Muscle of leg (tissue), 11 donors: ENCODE results near the gene GNG3. TPM values are rescaled to one million over a fixed set of nuclear protein-coding genes. Genes with fewer than 3 reads are reported as not detected.
"Not testable (repeated sequence)": the region's sequence is repeated elsewhere in the genome, so short reads cannot be mapped to it uniquely, and the experiment has no call there.

Experiments used
- DNase-seq: peaks from one replicate; pipeline ENCODE4 v3.0.0; 2013
- H3K27ac ChIP-seq: one replicate; pipeline ENCODE4 v1.5.1; 2013; ENCODE audit warnings: mild to moderate bottlenecking, low read length, control low read depth
- H3K27me3 ChIP-seq: one replicate; pipeline ENCODE4 v1.6.1; 2013; ENCODE audit warnings: low read length; ENCODE audit not compliant: control insufficient read depth, insufficient read depth
- H3K36me3 ChIP-seq: one replicate; pipeline ENCODE4 v1.6.1; 2013; ENCODE audit warnings: low read length; ENCODE audit not compliant: control insufficient read depth, insufficient read depth
- H3K4me1 ChIP-seq: one replicate; pipeline ENCODE4 v1.6.1; 2013; ENCODE audit warnings: low read length; ENCODE audit not compliant: control insufficient read depth, insufficient read depth
- H3K4me3 ChIP-seq: one replicate; pipeline ENCODE4 v1.5.1; 2013; ENCODE audit warnings: low read length, control low read depth
- H3K9me3 ChIP-seq: replicated peaks from 2 replicates; pipeline ENCODE4 v1.6.1; 2013; ENCODE audit warnings: low read depth, low read length; ENCODE audit not compliant: control insufficient read depth
- WGBS: methylation state at CpG from one replicate; pipeline ENCODE4 v1.1.5; 2013; ENCODE audit warnings: missing lambda C conversion rate; ENCODE audit not compliant: insufficient coverage; 5-methylcytosine and 5-hydroxymethylcytosine counted together
- polyA plus RNA-seq, 8 donors: library from polyadenylated mRNA; unstranded; fragments of 120-200 nt; gene quantifications; one replicate each; pipeline versions ENCODE4 v1.2.1 to v1.2.3, GENCODE V29; 2013; ENCODE audit warnings: inconsistent platforms in 1 of 8, low replicate concordance in 1 of 8; ENCODE audit not compliant: insufficient read length in 8 of 8, insufficient read depth in 1 of 8
- total RNA-seq: library from RNA; stranded (reverse); fragments of 120-200 nt; gene quantifications from one replicate; pipeline ENCODE4 v1.2.4, GENCODE V29; 2013

The GNG3 gene
- total and polyA plus RNA-seq, 9 donors, result 0.28 to 1.5 (median 0.48) TPM; not detected in 1

DNA sequence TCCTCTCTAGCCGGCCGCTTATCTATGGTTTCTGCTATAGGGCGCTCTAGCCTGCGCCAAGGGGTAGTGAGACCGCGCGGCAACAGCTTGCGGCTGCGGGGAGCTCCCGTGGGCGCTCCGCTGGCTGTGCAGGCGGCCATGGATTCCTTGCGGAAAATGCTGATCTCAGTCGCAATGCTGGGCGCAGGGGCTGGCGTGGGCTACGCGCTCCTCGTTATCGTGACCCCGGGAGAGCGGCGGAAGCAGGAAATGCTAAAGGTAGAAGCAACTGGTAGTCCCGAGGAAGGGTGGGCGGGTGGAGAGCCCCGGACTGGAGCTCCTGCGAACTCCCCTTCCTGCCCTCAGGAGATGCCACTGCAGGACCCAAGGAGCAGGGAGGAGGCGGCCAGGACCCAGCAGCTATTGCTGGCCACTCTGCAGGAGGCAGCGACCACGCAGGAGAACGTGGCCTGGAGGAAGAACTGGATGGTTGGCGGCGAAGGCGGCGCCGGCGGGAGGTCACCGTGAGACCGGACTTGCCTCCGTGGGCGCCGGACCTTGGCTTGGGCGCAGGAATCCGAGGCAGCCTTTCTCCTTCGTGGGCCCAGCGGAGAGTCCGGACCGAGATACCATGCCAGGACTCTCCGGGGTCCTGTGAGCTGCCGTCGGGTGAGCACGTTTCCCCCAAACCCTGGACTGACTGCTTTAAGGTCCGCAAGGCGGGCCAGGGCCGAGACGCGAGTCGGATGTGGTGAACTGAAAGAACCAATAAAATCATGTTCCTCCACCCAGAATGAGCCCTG lies 35.7 kb upstream of the GNG3 start, which contains the start of the genes LBHD1 and UQCC3:
Gene LBHD1, minus strand, starts transcription at position 660 of the 782 bp plus-strand sequence. CDS start 2,236 bp downstream, outside the sequence.
Gene UQCC3, plus strand, starts transcription at position 66 of the 782 bp plus-strand sequence. Its CDS starts 73 bp downstream, at position 139.
- peak within 1 kb of the TSS; percentile 96 for H3K27ac ChIP-seq
- under 1% methylated on average over 50 of the region's 59 CpGs for WGBS
- no peaks in the 10 kb centered on the region for H3K27me3 ChIP-seq
- peak; percentile 94 for DNase-seq
- H3K4me1 ChIP-seq, result peaks cover 29% of the 10 kb centered on the region
- peak within 1 kb of the TSS; percentile 77 for H3K4me3 ChIP-seq
- no peaks in the 10 kb centered on the region for H3K9me3 ChIP-seq
- peaks cover 30% of the 10 kb centered on the region for H3K36me3 ChIP-seq

DNA sequence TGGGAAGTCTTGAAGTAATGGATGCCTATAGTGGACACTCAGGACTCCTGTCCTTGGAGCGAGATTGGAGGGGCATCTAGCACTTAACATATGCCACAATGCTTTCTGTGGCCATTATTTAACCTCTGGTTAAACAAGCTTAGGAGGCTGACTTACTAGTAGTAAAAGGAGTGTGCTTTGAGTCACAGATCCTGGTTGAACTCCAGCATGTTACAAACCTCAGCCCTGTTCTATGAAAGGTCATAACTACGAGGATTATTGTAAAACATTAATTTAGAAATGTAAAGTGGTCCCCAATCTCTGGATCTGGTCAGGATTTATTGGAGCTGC lies 34.3 kb upstream of the GNG3 start:
- peaks cover 30% of the 10 kb centered on the region for H3K4me1 ChIP-seq
- no CpG with 5 or more reads among the region's 2 CpGs for WGBS
- DNase-seq, result no peak
- no peaks in the 10 kb centered on the region for H3K27me3 ChIP-seq
- H3K9me3 ChIP-seq, result no peaks in the 10 kb centered on the region
- H3K4me3 ChIP-seq, result no peak overlapping the region
- peaks cover 32% of the 10 kb centered on the region for H3K36me3 ChIP-seq
- H3K27ac ChIP-seq, result no peak overlapping the region

DNA sequence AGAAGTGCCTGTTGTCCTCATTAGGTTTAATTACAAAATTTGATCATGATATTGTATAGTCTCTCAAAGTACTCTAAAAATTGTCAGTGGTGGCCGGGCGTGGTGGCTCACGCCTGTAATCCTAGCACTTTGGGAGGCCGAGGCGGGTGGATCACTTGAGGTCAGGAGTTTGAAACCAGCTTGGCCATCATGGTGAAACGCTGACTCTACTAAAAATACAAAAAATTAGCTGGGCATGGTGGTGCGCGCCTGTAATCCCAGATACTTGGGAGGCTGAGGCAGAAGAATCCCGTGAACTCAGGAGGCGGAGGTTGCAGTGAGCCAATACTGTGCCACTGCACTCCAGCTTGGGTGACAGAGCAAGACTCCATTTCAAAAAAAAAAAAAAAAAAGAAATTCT lies 32.1 kb upstream of the GNG3 start:
- not testable (repeated sequence) for H3K27me3 ChIP-seq, H3K4me3 ChIP-seq, H3K27ac ChIP-seq, DNase-seq, H3K9me3 ChIP-seq
- Histone ChIP-seq H3K4me1 (peaks cover 27% of the 10 kb centered on the region), H3K36me3 (peaks cover 32% of the 10 kb centered on the region)
- WGBS, result 87% methylated on average over 3 of the region's 10 CpGs

DNA sequence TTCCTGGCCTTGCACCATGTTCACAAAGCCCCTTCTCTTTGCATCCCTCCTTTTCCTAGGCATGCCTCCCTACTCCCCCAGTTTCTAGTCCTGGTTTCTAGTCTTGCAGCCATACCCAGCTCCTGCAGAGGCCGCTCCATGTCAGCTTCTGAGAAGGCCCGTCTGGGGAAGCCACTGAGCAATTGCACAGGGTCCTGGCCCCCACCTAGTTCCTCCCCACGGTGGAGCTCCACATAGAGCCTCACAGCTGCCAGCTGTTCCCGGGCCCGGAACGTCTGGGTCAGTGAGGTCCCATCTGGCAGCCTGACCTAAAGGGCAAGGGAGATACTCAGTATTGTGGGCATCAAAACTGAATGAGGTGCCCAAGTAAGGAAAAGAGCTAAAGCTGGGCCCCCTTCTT lies 30.8 kb upstream of the GNG3 start:
- H3K4me1 ChIP-seq, result peaks cover 29% of the 10 kb centered on the region
- WGBS, result 65% methylated on average over 5 of the region's 6 CpGs
- H3K9me3 ChIP-seq, result no peaks in the 10 kb centered on the region
- H3K27ac ChIP-seq, result no peak overlapping the region
- no peaks in the 10 kb centered on the region for H3K27me3 ChIP-seq
- H3K36me3 ChIP-seq, result peaks cover 32% of the 10 kb centered on the region
- DNase-seq, result no peak
- H3K4me3 ChIP-seq, result no peak overlapping the region

DNA sequence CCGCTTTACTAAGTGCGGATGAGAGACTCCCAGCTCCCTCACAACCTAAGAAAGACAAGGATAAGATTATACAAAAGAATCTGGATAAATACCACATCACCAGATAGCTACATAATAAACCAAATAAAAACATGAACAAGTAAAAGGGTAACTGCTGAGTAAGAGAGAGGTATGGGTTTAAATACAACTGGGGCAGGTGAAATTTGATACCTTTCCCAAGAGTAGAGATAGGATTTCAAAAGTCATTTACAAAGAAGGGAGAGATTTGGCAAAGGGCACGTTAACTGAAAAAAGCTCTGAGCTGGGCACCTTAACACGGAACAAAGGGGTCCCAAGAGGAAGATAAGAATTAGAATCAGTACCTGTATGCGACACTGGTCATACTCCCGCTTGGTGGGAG lies 30.3 kb upstream of the GNG3 start:
- no peak overlapping the region for H3K4me3 ChIP-seq
- DNase-seq, result no peak
- no peak overlapping the region for H3K27ac ChIP-seq
- WGBS, result 41% methylated on average over 2 of the region's 6 CpGs
- H3K9me3 ChIP-seq, result no peaks in the 10 kb centered on the region
- H3K4me1 ChIP-seq, result peaks cover 28% of the 10 kb centered on the region
- peaks cover 32% of the 10 kb centered on the region for H3K36me3 ChIP-seq
- H3K27me3 ChIP-seq, result no peaks in the 10 kb centered on the region

DNA sequence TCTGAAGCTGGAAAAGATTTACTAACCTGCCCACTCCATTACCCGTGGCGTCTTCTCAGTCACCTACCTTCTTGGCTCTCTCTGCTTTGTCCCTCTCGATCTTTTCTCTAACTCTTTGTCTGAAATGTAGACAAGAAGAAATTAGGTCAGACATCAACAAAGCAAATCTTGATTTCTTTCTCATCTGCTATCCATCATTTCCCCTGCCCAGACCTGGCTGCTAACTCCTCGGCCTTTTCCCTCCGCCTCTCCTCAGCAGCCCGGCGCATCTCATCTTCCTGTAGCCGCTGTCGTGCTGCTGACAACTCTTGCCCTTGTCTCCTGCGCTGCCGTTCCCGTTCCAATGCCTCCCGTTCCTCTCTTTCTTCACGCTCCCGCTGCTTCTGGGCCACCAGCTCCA lies 29.8 kb upstream of the GNG3 start:
- Histone ChIP-seq H3K36me3 (peaks cover 32% of the 10 kb centered on the region), H3K4me1 (peaks cover 23% of the 10 kb centered on the region), H3K27me3 (no peaks in the 10 kb centered on the region), H3K27ac (no peak overlapping the region), H3K4me3 (peak overlapping the region; percentile 96), H3K9me3 (no peaks in the 10 kb centered on the region)
- 78% methylated on average over 11 of the region's 15 CpGs for WGBS
- no peak for DNase-seq

DNA sequence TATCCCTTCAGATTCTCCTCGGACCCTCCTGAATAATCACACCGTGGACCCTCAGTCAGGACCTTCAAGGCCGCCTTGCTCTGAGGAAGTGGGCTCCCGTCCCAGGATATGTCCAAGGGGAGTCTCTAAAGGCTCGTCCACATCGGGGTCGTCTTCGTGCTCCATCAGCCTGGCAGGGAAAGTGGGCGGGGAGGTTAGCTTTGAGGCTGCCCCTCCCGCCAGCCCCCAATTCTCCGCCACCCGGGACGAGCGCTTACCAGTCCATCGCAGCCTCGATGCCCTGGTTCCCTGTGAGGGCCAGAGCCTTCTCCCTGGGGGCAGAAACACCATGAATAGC lies 29.1 kb upstream of the GNG3 start:
- WGBS, result 4% methylated on average over 9 of the region's 16 CpGs
- H3K4me1 ChIP-seq, result peaks cover 17% of the 10 kb centered on the region

DNA sequence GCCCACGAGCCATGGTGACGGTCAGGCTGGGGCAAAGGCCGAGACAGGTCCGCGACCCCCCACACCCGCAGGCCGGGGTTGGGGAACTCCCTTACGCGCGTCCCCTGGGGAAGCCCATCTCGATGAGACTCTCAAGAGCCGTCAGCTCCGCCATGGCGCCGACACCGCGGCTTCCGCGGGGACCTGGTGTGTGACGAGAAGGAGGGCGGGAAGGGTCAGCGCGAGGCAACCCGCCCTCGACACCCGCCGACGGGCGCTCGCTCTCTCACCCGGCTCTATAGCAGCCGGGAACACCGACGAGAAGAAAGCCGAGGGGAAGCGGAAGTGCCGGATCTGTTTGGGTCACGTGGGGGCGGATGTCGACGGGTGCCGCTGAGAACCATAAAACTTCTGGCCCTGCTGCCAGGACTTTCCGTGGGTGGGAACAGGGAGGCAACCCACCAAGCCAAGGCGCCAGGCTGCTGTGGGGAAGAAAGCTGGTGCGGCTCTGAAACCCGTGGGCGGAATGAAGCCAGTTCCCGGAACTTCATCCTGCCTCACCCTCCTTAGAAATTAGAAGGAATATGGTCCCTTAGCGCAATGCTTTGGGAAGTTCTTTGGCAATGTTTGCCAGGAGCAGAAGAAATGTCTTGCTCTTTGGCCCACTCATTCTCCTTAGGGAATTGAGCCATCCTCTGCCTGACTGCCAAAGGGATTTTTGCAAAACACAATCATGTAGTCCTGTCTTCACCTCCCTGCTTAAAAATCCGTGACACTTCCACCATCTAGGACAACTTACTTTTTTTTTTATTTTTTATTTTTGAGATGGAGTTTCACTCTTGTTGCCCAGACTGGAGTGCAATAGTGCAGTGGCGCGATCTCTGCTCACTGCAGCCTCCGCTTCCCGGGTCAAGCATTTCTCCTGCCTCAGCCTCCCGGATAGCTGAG lies 28.4 kb upstream of the GNG3 start, which contains the start of gene UBXN1:
Gene UBXN1, minus strand, starts transcription at position 304 of the 927 bp plus-strand sequence. Its CDS starts 150 bp downstream, at position 154.
- Histone ChIP-seq H3K27me3 (no peaks in the 10 kb centered on the region), H3K36me3 (peaks cover 22% of the 10 kb centered on the region), H3K4me1 (peaks cover 17% of the 10 kb centered on the region), H3K4me3 (peak within 1 kb of the TSS; percentile 96), H3K9me3 (no peaks in the 10 kb centered on the region), H3K27ac (peak within 1 kb of the TSS; percentile 86)
- peak; percentile 97 for DNase-seq
- under 1% methylated on average over 42 of the region's 55 CpGs for WGBS

More for the DNA sequence above, 29.1 kb upstream of the GNG3 start:
- no peaks in the 10 kb centered on the region for H3K9me3 ChIP-seq
- H3K27ac ChIP-seq, result peak overlapping the region; percentile 86
- H3K36me3 ChIP-seq, result peaks cover 26% of the 10 kb centered on the region
- DNase-seq, result no peak
- peak overlapping the region; percentile 96 for H3K4me3 ChIP-seq
- H3K27me3 ChIP-seq, result no peaks in the 10 kb centered on the region

DNA sequence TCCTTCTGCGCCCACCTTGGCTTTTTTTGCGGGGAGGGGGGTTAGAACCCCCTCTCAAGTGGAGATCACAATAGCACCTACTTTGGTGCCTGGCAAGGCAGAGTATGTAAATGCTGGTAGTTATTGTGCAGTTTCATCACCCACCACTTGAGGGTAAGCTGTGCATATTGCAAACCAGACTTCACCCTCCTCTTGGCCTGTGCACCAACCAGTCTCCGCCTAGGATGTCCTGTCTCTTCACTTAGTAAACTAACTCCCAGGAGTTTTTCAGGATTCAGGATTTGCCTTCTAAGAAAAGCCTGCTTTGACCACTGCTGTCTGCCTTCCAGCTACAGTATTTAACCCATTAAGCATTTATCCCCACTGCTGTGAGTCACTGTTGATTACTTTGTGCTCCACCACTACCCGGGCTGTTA lies 26.6 kb upstream of the GNG3 start:
- Histone ChIP-seq H3K36me3 (peaks cover 19% of the 10 kb centered on the region), H3K4me1 (peaks cover 17% of the 10 kb centered on the region), H3K27ac (peak overlapping the region; percentile 51), H3K9me3 (no peaks in the 10 kb centered on the region), H3K4me3 (no peak overlapping the region), H3K27me3 (no peaks in the 10 kb centered on the region)
- DNase-seq, result peak; percentile 87
- WGBS, result 0% methylated on average over 1 of the region's 4 CpGs

DNA sequence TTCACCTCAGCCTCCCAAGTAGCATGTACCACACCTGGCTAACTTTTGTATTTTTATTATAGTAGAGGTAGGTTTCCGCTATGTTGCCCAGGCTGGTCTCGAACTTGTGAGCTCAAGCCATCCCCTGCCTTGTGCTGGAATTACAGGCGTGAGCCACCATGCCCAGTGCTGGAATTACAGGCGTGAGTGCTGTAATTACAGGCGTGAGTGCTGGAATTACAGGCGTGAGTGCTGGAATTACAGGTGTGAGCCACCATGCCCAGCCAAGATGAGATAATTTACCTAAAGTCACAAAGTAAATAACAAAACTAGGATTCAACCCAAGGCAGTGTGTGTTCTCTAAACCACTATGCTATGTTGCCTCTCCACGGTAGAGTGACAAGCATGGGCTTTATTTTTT lies 25.0 kb upstream of the GNG3 start:
- Histone ChIP-seq H3K9me3 (no peaks in the 10 kb centered on the region), H3K36me3 (peaks cover 4% of the 10 kb centered on the region), H3K4me3 (no peak overlapping the region), H3K27ac (no peak overlapping the region), H3K27me3 (peaks cover 2% of the 10 kb centered on the region), H3K4me1 (peaks cover 15% of the 10 kb centered on the region)
- WGBS, result 91% methylated on average over 3 of the region's 7 CpGs
- DNase-seq, result no peak
